Body of pancreas (tissue), 4 donors: ENCODE results near the gene TAAR1.

Experiments
- CTCF ChIP-seq, 7 experiments: fragments of 450-650 bp in 4 of 7; fragments of 200-600 bp in 3 of 7; sonication (generic) in 3 of 7; IDR thresholded peaks; one replicate each; pipeline ENCODE4 v1.5.1; 2016 to 2019; ENCODE audit warnings: antibody characterized with exemption in 7 of 7
- POLR2A ChIP-seq, 3 donors: fragments of 450-650 bp; IDR thresholded peaks; one replicate each; pipeline ENCODE4 v1.6.1; 2016; ENCODE audit warnings: antibody characterized with exemption in 3 of 3, mild to moderate bottlenecking in 2 of 3

- TF ChIP-seq CTCF (IDR thresholded peaks at IDR 0.05): no peak
- TF ChIP-seq POLR2A (IDR thresholded peaks at IDR 0.05): no peak
Observed at GRCh38 chr6:132703936-132704335, 45.0 kb upstream of the TAAR1 start.
